Activated CD8-positive, alpha-beta memory T cell treated with anti-CD3 and anti-CD28 coated beads for 36 hours (primary cell): Measurements from ENCODE around the gene DECR2. TPM values are rescaled to one million over a fixed set of nuclear protein-coding genes. Genes with fewer than 3 reads are reported as not detected.
"Not testable (repeated sequence)": the region's sequence is repeated elsewhere in the genome, so short reads cannot be mapped to it uniquely, and the experiment has no call there.

ENCODE experiments used
- CTCF ChIA-PET: fragments of 350-600 bp; sonication (Branson Sonifier 250); formaldehyde crosslinking; loops from one replicate; lab custom pipeline; 2021; ENCODE audit warnings: antibody characterized with exemption; lab: Charles Lee
- POLR2A ChIA-PET: fragments of 350-600 bp; sonication (Branson Sonifier 250); formaldehyde crosslinking; loops from one replicate; lab custom pipeline; 2021; ENCODE audit warnings: antibody characterized with exemption; lab: Charles Lee
- total RNA-seq, 2 experiments: library from RNA; stranded (reverse); gene quantifications; one replicate each; pipeline ENCODE4 v1.2.3, GENCODE V29; 2021

Gene DECR2
- total RNA-seq, 2 experiments from 2014 or later, result 8.2 to 10.2 TPM

DNA sequence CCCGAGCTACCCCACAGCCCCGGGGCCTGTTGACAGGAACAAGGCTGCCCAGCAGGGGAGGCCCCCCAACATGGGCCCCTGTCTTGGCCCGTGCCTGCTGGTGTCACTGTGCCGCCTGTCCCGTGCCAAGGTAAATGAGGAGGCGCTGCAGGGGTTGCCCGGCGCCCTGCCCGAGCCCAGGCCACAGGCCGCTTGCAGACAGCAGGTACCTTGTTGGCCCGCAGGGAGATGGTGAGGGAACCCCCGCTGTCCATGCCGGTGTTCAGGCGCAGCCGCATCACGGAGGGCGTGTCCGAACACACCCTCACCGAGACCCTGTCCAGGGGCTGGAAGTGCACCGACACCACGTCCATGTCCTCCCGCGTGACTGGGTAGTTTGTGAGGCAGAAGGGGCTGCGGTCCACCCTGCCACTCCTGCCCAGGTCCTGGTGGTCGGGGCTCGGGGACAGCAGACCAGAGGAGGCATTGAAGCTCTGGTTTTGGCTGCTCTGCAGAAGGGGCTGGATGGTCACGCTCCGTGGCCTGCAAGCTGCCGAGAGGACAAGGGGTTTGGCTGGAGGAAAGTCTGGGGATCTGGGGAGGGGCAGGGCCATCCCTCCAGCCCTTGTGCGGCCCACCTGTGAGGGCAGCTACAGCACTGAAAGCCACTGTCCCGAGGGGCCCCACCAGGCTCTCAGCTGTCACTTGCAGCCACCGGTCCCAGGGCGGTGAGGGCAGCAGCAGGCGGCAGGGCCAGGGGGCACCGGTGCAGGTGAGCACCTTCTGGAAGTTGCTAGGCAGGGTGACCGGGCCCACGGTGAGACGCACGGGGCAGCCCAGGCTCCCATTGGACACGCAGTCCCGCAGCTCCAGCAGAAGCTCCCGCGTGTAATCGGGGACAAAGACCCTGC lies 25.5 kb upstream of the DECR2 start:
- POLR2A ChIA-PET, result interaction anchor here (0.7 kb wide), 2 partner anchors 62 to 300 kb away, joined by 3 read pairs; no protein-coding TSS in a partner anchor
- CTCF ChIA-PET, result no interaction called here

DNA sequence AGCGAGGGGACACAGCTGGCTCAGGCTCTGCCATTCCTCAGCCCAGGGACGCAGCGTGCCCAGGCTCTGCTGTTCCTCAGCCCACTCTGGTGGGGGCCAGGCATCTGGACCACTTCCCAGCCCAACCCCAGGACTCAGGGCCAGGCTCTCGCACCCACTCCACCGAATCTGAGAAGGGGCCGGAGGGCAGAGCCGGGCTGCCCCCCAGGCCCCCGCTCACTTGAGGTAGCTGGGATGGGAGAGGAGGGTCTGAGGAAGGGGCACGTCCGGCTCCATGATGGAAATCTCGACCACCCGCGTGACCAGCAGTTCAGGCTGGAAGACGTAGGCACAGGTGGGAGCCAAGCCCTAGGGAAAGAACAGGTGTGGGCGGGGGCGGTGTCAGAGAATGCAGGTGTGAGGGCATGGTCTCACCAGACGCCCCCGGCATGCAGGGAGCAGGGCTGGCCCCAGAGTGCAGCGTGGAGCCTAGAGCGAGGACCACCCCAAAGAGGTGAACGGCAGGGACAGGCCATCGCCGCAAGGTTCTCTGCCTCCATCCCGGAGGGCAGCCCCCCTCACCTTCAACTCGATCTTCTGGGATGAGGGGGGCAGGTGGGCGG lies 24.8 kb upstream of the DECR2 start:
- ChIA-PET POLR2A (no interaction called here), CTCF (no interaction called here)

- ChIA-PET CTCF (no interaction called here), POLR2A (no interaction called here)
These were observed 24.2 kb upstream of the DECR2 start for GRCh38 chr16:377419-377951.

GRCh38 chr16:378113-378820 lies 23.4 kb upstream of the DECR2 start:
- POLR2A ChIA-PET, CTCF ChIA-PET: not testable (repeated sequence)

DNA sequence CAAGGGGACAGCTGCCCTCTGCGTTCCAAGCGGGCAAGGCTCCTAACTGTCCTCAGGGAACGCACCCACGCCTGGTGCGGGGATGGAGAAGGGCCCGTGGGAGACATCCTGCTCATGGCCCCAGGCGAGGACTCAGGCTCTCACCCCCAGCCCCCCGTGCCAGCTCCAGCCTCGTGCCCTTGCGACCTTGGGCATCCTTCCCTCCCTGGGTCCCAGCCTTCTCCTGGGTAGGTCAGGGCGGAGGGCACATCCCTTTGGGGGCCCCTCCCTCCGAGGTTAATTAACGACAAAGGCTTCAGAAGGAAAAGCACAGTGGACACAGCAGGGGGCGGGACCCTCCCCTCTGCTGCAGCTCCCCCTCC lies 22.9 kb upstream of the DECR2 start:
- ChIA-PET POLR2A (no interaction called here), CTCF (no interaction called here)

DNA sequence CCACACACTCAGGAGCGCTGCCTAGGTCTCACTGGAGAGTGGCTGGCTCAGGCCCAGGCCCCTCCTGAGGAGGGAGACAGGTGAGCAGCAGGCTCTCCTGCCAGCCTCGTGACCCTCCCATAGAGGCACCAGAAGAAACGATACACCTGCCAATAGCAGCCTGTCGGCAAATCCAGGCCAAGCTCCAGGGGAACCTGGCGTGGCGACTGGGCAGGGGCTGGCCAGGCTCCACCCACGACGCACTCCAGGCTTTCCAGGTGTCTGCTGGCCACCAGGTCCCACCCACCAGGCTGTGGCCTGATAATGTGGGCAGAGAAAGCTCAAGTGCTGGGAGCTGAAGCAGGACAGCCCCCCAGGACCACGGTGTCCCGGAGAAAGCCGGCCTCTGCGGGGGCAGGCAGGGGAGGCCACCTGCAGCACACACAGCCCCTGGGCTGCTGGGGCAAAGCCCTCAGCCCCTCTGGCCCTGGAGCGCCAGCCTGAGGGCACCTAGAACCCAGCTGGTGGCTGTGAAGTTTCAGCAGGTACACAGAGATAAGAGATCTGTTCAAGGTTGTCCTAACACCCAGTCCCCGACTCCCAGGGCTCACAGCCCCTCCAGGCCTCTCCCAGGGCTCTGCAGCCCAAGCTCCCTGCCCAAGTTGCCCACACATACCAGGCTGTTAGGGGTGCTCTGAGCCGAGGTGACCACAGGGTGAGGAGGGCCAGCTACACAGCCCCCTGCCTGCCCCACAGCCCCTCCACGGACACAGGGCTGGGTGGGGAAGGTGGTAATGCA lies 22.3 kb upstream of the DECR2 start:
- ChIA-PET POLR2A (no interaction called here), CTCF (interaction anchor here (1.4 kb wide), 1 partner anchor 9 kb away, joined by 6 read pairs; the partner anchor contains the start of gene MRPL28)

DNA sequence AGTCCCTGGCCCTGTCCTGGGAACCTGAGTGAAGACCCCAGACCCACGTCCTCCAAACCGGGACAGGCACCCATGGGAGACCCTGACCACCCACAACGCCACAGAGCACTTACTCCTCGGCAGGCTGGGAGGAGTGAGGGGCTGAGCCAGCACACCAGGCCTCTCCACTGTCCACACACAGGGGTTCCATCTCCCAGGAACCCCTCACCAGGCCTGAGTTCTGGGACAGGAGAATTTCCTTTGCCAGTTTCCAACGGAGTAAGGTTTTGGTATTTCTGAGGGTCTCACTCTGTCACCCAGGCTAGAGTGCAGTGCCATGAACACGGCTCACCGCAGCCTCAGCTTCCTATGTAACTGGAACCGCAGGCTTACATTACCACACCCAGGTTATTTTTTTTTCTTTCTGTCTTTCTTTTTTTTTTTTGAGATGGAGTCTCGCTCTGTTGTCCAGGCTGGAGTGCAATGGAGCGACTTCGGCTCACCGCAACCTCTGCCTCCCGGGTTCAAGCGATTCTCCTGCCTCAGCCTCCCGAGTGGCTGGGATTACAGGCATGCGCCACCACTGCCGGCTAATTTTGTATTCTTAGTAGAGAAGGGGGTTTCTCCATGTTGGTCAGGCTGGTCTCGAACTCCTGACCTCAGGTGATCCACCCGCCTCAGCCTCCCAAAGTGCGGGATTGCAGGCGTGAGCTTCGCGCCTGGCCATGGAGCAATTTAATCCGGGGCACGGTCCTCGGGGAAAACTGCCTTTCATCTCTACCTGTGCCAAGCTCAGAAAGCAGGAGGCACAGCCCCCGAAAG lies 21.5 kb upstream of the DECR2 start:
- CTCF ChIA-PET, result interaction anchor here (1.4 kb wide), 1 partner anchor 10 kb away, joined by 6 read pairs; the partner anchor contains the start of gene MRPL28
- POLR2A ChIA-PET, result no interaction called here

- POLR2A ChIA-PET, result no interaction called here
- CTCF ChIA-PET, result interaction anchor here (1.4 kb wide), 1 partner anchor 10 kb away, joined by 6 read pairs; the partner anchor contains the start of gene MRPL28
These were observed 21.0 kb upstream of the DECR2 start for GRCh38 chr16:380762-381011.

GRCh38 chr16:381012-381788 lies 20.5 kb upstream of the DECR2 start:
- ChIA-PET CTCF (interaction anchor here (1.1 kb wide), 1 partner anchor 19 kb away, joined by 3 read pairs; no protein-coding TSS in a partner anchor), POLR2A (no interaction called here)

GRCh38 chr16:381789-382717 lies 19.6 kb upstream of the DECR2 start, which contains the start of gene PGAP6:
Gene PGAP6, minus strand, starts transcription at chr16:381978. Its CDS starts 157 bp downstream, at chr16:381821.
- POLR2A ChIA-PET, result interaction anchor here (0.8 kb wide), 1 partner anchor 145 kb away, joined by 3 read pairs; the partner anchor contains the start of gene CAPN15
- CTCF ChIA-PET, result interaction anchor here (1.1 to 1.9 kb wide), 2 partner anchors 10 to 20 kb away, joined by 3 to 5 read pairs; no protein-coding TSS in a partner anchor

- ChIA-PET POLR2A (interaction anchor here (0.7 to 1.2 kb wide), 2 partner anchors 8 to 96 kb away, joined by 4 to 5 read pairs; no protein-coding TSS in a partner anchor), CTCF (interaction anchor here (0.8 to 1.9 kb wide), 2 partner anchors 8 to 21 kb away, joined by 3 to 5 read pairs; no protein-coding TSS in a partner anchor)
These were observed 18.2 kb upstream of the DECR2 start for GRCh38 chr16:383326-384051.

DNA sequence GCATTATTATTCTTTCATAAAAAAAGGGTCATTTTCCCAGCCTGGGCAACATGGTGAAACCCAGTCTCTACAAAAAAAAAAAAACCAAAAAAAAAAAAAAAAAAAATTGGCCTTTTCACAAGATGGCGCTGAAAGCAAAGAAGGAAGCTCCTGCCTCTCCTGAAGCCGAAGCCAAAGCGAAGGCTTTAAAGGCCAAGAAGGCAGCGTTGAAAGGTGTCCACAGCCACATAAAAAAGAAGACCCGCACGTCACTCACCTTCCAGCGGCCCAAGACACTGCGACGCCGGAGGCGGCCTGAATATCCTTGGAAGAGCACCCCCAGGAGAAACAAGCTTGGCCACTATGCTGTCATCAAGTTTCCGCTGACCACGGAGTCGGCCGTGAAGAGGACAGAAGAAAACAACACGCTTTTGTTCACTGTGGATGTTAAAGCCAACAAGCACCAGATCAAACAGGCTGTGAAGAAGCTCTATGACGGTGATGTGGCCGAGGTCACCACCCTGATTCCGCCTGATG lies 15.0 kb upstream of the DECR2 start:
- ChIA-PET CTCF (interaction anchor here (0.6 kb wide), 1 partner anchor 8 kb away, joined by 5 read pairs; no protein-coding TSS in a partner anchor), POLR2A (no interaction called here)

GRCh38 chr16:387761-388666 lies 13.7 kb upstream of the DECR2 start:
- POLR2A ChIA-PET, CTCF ChIA-PET: not testable (repeated sequence)

- CTCF ChIA-PET, result no interaction called here
- POLR2A ChIA-PET, result no interaction called here
These were observed 12.3 kb upstream of the DECR2 start for GRCh38 chr16:389352-389751.
